Measurements from ENCODE around the gene AGRN. TPM values are rescaled to one million over a fixed set of nuclear protein-coding genes. Genes with fewer than 3 reads are reported as not detected.
"Not testable (repeated sequence)": the region's sequence is repeated elsewhere in the genome, so short reads cannot be mapped to it uniquely, and the experiment has no call there.

The AGRN gene
- total RNA-seq, 2 donors from 2014 or later = 36.2 to 36.7 TPM

DNA sequence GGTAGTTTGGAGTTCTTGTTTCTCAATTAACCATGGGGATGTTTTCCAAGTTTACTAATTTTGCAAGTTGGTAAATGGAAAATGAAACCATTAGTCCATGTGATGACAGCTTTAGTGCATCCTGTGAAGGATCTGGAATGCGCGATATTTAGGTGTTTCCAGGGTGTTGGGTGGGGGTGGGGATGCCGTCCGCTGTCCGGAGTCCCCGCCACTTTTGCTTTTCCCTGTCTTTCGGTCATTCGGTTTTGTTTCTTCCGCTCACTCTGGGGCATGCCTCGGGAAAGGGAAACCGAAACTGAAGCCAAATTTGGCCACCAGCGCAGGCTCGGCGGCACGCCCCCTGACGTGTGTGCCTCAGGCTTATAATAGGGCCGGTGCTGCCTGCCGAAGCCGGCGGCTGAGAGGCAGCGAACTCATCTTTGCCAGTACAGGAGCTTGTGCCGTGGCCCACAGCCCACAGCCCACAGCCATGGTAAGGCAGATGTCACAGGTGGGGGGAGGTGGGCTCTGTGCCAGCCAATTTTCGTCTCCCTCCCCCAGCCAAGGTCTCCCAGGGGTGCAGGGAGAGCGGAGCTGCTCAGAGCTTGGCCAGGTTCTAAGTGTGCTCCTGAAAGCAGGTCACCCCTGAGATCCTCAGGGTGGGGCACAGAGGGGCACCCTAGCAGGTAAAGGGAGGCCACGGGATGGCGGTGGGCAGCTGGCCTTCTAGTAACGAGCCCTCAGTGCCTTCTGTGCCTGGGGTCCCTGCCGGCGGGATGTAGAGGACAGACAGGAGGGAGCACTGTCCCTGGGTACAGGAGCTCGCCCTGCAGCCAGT lies 6.6 kb upstream of the AGRN start, which contains the start of gene ISG15:
Gene ISG15, plus strand, starts transcription at position 393 of the 817 bp plus-strand sequence. Its CDS starts 77 bp downstream, at position 470.
- Histone ChIP-seq H3K9me3 (no peaks in the 10 kb centered on the region), H3K27ac (peak within 1 kb of the TSS; percentile 31 to 90), H3K27me3 (replicated peaks; ENCODE audit: insufficient read depth) (no peaks in the 10 kb centered on the region), H3K36me3 (no peaks in the 10 kb centered on the region), H3K4me1 (ENCODE audit: control insufficient read depth in 1 of 2, low read depth in 2 of 2) (peaks cover 7 to 16% of the 10 kb centered on the region in 2 donors), H3K4me3 (peak within 1 kb of the TSS; percentile 82)
- ATAC-seq (ENCODE audit: insufficient number of reproducible peaks, low FRiP score, low read depth) = peak; percentile 63
- DNase-seq (ENCODE audit: low spot score) = peak; percentile 63
- TF ChIP-seq, protein P1, sequence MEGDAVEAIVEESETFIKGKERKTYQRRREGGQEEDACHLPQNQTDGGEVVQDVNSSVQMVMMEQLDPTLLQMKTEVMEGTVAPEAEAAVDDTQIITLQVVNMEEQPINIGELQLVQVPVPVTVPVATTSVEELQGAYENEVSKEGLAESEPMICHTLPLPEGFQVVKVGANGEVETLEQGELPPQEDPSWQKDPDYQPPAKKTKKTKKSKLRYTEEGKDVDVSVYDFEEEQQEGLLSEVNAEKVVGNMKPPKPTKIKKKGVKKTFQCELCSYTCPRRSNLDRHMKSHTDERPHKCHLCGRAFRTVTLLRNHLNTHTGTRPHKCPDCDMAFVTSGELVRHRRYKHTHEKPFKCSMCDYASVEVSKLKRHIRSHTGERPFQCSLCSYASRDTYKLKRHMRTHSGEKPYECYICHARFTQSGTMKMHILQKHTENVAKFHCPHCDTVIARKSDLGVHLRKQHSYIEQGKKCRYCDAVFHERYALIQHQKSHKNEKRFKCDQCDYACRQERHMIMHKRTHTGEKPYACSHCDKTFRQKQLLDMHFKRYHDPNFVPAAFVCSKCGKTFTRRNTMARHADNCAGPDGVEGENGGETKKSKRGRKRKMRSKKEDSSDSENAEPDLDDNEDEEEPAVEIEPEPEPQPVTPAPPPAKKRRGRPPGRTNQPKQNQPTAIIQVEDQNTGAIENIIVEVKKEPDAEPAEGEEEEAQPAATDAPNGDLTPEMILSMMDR (IDR thresholded peaks at IDR 0.05) = no peak

DNA sequence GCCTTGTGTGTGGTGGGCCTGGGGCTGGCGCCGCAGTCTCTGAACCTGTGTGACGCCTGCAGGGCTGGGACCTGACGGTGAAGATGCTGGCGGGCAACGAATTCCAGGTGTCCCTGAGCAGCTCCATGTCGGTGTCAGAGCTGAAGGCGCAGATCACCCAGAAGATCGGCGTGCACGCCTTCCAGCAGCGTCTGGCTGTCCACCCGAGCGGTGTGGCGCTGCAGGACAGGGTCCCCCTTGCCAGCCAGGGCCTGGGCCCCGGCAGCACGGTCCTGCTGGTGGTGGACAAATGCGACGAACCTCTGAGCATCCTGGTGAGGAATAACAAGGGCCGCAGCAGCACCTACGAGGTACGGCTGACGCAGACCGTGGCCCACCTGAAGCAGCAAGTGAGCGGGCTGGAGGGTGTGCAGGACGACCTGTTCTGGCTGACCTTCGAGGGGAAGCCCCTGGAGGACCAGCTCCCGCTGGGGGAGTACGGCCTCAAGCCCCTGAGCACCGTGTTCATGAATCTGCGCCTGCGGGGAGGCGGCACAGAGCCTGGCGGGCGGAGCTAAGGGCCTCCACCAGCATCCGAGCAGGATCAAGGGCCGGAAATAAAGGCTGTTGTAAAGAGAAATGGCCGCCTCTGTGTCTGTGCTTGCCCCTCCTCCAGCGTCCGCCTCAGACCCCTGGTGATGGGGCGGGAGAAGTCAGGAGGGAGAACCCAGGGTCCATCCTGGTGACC lies 5.8 kb upstream of the AGRN start:
- peak overlapping the region; percentile 82 for H3K4me3 ChIP-seq
- no peak for DNase-seq (ENCODE audit: low spot score)

DNA sequence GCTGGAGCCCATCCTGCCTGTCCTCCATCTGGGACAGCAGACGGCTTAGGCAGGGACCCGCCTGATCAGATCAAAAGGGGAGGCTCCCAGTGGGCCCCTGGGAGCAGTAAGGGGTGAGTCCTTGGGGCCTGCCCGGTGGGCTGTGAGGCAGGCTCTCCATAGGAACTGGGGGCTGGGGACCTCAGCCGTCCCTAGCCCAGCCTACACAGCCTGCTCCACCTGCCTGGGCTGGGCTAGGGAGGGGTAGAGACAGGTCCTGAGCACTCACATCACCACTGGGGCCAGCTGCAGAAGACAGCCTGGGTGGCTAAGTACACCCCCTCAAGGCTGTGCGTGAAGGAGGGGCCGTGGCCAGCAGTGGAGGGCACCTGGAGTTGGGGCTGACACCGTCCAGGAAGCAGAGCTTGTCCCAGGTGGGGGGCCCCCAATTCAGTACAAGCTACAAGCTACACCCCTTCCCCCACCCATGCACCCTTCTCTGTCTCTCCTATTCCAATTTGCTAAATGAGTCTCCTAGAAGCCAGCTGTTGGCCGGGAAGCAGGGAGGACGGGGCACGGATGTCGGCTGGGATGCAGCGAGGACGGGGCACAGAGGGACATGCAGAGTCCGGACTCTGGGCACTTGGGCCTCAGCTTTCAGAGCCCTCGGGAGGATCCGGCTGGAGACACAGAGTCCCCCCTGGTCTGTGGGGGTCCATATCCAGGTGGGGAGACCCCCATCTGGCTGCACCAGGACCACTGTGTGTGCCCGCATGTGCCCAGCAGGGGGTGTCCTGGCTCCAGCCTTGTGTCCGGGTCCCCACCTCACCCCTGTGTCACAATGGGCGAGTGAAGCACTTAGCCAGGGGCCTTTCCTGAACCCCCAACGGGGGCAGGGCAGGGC lies 4.9 kb upstream of the AGRN start:
- H3K4me1 ChIP-seq (ENCODE audit: control insufficient read depth in 1 of 2, low read depth in 2 of 2) = peaks cover 7 to 21% of the 10 kb centered on the region in 2 donors
- no peak overlapping the region for H3K4me3 ChIP-seq
- no peak for ATAC-seq (ENCODE audit: insufficient number of reproducible peaks, low FRiP score, low read depth)
- H3K36me3 ChIP-seq = no peaks in the 10 kb centered on the region
- no peaks in the 10 kb centered on the region for H3K27me3 ChIP-seq (replicated peaks; ENCODE audit: insufficient read depth)
- no peak for DNase-seq (ENCODE audit: low spot score)
- TF ChIP-seq, protein P1 (IDR thresholded peaks at IDR 0.05) = peak; percentile 10
- no peak overlapping the region for H3K27ac ChIP-seq
- no peaks in the 10 kb centered on the region for H3K9me3 ChIP-seq

More for the DNA sequence above, 5.8 kb upstream of the AGRN start:
- Histone ChIP-seq H3K9me3 (no peaks in the 10 kb centered on the region), H3K27ac (peak overlapping the region in 1 of 2 donors; percentile 90), H3K4me1 (ENCODE audit: control insufficient read depth in 1 of 2, low read depth in 2 of 2) (peaks cover 7 to 20% of the 10 kb centered on the region in 2 donors), H3K27me3 (replicated peaks; ENCODE audit: insufficient read depth) (no peaks in the 10 kb centered on the region), H3K36me3 (no peaks in the 10 kb centered on the region)
- ATAC-seq (ENCODE audit: insufficient number of reproducible peaks, low FRiP score, low read depth) = no peak
- TF ChIP-seq, protein P1 (IDR thresholded peaks at IDR 0.05) = no peak

DNA sequence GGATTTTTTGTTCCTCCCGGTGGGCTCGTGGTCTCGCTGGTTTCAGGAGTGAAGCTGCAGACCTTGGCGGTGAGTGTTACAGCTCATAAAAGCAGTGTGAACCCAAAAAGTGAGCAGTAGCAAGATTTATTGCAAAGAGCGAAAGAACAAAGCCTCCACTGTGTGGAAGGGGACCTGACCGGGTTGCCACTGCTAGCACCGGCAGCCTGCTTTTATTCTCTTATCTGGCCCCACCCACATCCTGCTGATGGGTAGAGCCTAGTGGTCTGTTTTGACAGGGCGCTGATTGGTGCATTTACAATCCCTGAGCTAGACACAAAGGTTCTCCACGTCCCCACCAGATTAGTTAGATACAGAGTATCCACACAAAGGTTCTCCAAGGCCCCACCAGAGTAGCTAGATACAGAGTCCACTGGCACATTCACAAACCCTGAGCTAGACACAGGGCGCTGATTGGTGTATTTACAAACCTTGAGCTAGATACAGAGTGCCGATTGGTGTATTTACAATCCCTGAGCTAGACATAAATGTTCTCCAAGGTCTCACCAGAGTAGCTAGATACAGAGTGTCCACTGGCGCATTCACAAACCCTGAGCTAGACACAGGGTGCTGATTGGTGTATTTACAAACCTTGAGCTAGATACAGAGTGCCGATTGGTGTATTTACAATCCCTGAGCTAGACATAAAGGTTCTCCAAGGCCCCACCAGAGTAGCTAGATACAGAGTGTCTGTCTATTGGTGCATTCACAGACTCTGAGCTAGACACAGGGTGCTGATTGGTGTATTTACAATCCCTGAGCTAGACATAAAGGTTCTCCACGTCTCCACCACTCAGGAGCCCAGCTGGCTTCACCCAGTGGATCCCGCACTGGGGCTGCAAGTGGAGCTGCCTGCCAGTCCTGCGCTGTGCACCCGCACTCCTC lies 2.3 kb upstream of the AGRN start:
- not testable (repeated sequence) for H3K36me3 ChIP-seq; ATAC-seq (ENCODE audit: insufficient number of reproducible peaks, low FRiP score, low read depth)

GRCh38 chr1:1018321-1018685 lies 1.6 kb upstream of the AGRN start:
- DNase-seq (ENCODE audit: low spot score); ATAC-seq (ENCODE audit: insufficient number of reproducible peaks, low FRiP score, low read depth); H3K4me3 ChIP-seq; H3K27me3 ChIP-seq (replicated peaks; ENCODE audit: insufficient read depth); H3K9me3 ChIP-seq; H3K27ac ChIP-seq; H3K36me3 ChIP-seq: not testable (repeated sequence)
- H3K4me1 ChIP-seq (ENCODE audit: control insufficient read depth in 1 of 2, low read depth in 2 of 2) = peaks cover 15 to 34% of the 10 kb centered on the region in 2 donors

More for the DNA sequence above, 2.3 kb upstream of the AGRN start:
- DNase-seq (ENCODE audit: low spot score); H3K9me3 ChIP-seq; H3K4me3 ChIP-seq; H3K27ac ChIP-seq; H3K27me3 ChIP-seq (replicated peaks; ENCODE audit: insufficient read depth): not testable (repeated sequence)
- H3K4me1 ChIP-seq (ENCODE audit: control insufficient read depth in 1 of 2, low read depth in 2 of 2) = peaks cover 15 to 34% of the 10 kb centered on the region in 2 donors

All from thoracic aorta (tissue), 2 donors.